ENCODE data around the gene HPD. TPM values are rescaled to one million over a fixed set of nuclear protein-coding genes. Genes with fewer than 3 reads are reported as not detected.

HPD gene
- polyA plus RNA-seq, 1 of the 3 experiments (the other 2 are of a cell fraction) = 1.9 TPM

DNA sequence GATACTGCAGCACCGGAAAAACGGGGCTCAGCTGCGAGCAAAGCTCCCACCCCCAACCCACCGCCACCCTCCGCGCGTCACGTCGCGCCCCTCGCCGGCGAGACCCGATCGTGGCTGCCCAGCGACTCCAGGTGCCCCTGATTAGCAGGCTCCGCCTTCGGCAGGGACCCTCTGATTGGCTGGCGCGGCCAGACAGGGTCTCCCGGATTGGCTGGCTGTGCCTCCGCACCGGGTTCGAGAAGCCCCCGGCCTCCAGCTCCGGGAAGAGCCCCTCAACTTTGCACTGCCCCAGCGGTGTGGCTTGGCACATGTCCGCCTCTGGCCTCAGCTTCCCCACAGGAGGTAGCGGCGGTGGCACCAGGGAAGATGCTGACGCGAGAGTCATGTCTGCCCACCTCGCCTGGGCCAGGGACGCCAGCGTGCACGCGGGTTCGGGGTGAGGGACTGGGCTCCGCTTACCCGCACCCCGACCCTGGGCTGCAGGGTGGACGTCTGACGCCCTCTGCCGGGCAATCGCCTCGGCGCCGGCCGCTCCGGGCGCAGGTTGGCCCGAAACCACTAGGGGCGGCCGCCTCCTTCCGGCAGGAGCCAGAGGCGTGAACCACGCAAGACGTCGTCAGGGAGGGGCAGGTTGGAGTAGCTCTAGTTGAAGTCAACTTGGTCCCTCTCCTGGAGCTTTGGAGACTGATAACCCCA lies 64.7 kb downstream of the HPD start (continued):
- TF ChIP-seq RFX5 (IDR thresholded peaks at IDR 0.05; ENCODE audit: low read length) = peak; percentile 48; the same call in 1 of the 2 replicates
- TF ChIP-seq JUND (IDR thresholded peaks at IDR 0.05) = peak; percentile 26; the same call in 1 of the 2 replicates
- peak; percentile 5; the same call in 1 of the 2 replicates for TF ChIP-seq RCOR1 (IDR thresholded peaks at IDR 0.05; ENCODE audit: low read length)
- peak; percentile 83 for TF ChIP-seq RAD21 (IDR thresholded peaks at IDR 0.05; ENCODE audit: low read length)
- peak; percentile 38; the same call in 1 of the 2 replicates for TF ChIP-seq TAF1 (IDR thresholded peaks at IDR 0.05; ENCODE audit: borderline replicate concordance, low read depth, low read length)
- TF ChIP-seq, protein P1, sequence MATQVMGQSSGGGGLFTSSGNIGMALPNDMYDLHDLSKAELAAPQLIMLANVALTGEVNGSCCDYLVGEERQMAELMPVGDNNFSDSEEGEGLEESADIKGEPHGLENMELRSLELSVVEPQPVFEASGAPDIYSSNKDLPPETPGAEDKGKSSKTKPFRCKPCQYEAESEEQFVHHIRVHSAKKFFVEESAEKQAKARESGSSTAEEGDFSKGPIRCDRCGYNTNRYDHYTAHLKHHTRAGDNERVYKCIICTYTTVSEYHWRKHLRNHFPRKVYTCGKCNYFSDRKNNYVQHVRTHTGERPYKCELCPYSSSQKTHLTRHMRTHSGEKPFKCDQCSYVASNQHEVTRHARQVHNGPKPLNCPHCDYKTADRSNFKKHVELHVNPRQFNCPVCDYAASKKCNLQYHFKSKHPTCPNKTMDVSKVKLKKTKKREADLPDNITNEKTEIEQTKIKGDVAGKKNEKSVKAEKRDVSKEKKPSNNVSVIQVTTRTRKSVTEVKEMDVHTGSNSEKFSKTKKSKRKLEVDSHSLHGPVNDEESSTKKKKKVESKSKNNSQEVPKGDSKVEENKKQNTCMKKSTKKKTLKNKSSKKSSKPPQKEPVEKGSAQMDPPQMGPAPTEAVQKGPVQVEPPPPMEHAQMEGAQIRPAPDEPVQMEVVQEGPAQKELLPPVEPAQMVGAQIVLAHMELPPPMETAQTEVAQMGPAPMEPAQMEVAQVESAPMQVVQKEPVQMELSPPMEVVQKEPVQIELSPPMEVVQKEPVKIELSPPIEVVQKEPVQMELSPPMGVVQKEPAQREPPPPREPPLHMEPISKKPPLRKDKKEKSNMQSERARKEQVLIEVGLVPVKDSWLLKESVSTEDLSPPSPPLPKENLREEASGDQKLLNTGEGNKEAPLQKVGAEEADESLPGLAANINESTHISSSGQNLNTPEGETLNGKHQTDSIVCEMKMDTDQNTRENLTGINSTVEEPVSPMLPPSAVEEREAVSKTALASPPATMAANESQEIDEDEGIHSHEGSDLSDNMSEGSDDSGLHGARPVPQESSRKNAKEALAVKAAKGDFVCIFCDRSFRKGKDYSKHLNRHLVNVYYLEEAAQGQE (IDR thresholded peaks at IDR 0.05; ENCODE audit: low read depth, low read length) = 0 out of 2 replicates have a peak, but pooled peaks have one; percentile 38
- peak; percentile 50; the same call in 1 of the 2 replicates for TF ChIP-seq POLR2AphosphoS5 (IDR thresholded peaks at IDR 0.05; ENCODE audit: low read depth, low read length)

DNA sequence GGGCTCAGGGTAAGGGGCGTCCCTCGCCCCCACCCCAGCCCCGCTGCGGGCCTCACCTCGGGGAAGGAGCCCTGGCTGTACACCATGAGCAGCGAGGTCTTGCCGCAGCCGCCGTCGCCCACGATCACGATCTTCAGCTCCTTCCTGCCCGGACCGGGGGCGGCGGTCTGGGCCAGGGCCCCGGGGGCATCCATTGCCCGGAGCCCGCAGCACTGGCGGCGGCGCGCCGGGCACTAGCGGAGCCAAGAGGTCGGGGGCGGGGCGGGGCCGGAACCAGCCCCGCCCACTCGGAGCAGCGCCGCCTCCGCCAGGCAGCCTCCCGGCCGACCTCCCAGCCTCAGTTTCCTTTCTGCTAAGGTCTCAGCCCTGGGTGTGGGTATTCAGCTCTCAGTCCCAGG lies 65.2 kb downstream of the HPD start, which contains the start of gene RHOF:
TSS of gene RHOF (minus strand) at position 249 of the 398 bp plus-strand sequence. CDS start at position 194, 55 bp downstream.
- Histone ChIP-seq H3K4me2 (peak within 1 kb of the TSS; percentile 94), H2AFZ (ENCODE audit: low read depth) (peak within 1 kb of the TSS; percentile 73), H3K4me1 (ENCODE audit: control insufficient read depth in 1 of 2, insufficient read depth in 2 of 2, low read depth in 1 of 2, low read length in 1 of 2) (peaks cover 32 to 57% of the 10 kb centered on the region in 2 experiments), H3K9ac (peak within 1 kb of the TSS; percentile 48; the same call in 1 of the 2 replicates), H3K36me3 (replicated peaks in 1 of 2; ENCODE audit: control insufficient read depth in 1 of 2, insufficient read depth in 2 of 2, low read length in 1 of 2) (peaks cover 4 to 7% of the 10 kb centered on the region in 2 experiments), H3K27me3 (ENCODE audit: insufficient read depth) (no peaks in the 10 kb centered on the region), H3K27ac (ENCODE audit: low read depth in 2 of 2, low read length in 1 of 2) (peak within 1 kb of the TSS; percentile 82 to 99), H3F3A (replicated peaks; ENCODE audit: insufficient read depth) (peaks cover 33% of the 10 kb centered on the region), H3K9me3 (no peaks in the 10 kb centered on the region), H3K4me3 (ENCODE audit: low read depth in 2 of 2, low read length in 1 of 2) (peak within 1 kb of the TSS; percentile 54 to 61), H4K20me1 (ENCODE audit: insufficient read depth) (no peaks in the 10 kb centered on the region), H3K9me2 (no peaks in the 10 kb centered on the region), H3K79me2 (ENCODE audit: insufficient read depth) (peaks cover 33% of the 10 kb centered on the region)
- TF ChIP-seq, protein P1 (IDR thresholded peaks at IDR 0.05; ENCODE audit: low read depth, low read length) = no peak
- TF ChIP-seq CHD2 (IDR thresholded peaks at IDR 0.05; ENCODE audit: low read length, partially characterized antibody) (no peak), EP300 (IDR thresholded peaks at IDR 0.05; ENCODE audit: borderline replicate concordance in 1 of 2, low read depth in 1 of 2, low read length in 1 of 2) (no peak), TEAD4 (IDR thresholded peaks at IDR 0.05; ENCODE audit: borderline replicate concordance, insufficient read depth) (no peak), POLR2AphosphoS5 (IDR thresholded peaks at IDR 0.05; ENCODE audit: low read depth, low read length) (no peak), TAF1 (IDR thresholded peaks at IDR 0.05; ENCODE audit: borderline replicate concordance, low read depth, low read length) (no peak), TCF12 (IDR thresholded peaks at IDR 0.05) (no peak), MXI1 (IDR thresholded peaks at IDR 0.05; ENCODE audit: low read depth, low read length) (no peak), NRF1 (IDR thresholded peaks at IDR 0.05; ENCODE audit: low read depth, low read length) (no peak), FOSL2 (IDR thresholded peaks at IDR 0.05; ENCODE audit: borderline replicate concordance, low read depth) (no peak), GABPA (IDR thresholded peaks at IDR 0.05; ENCODE audit: low read depth) (no peak), SIN3A (IDR thresholded peaks at IDR 0.05; ENCODE audit: borderline replicate concordance, low read depth, low read length) (no peak; the same call in 1 of the 2 replicates), EZH2phosphoT487 (IDR thresholded peaks at IDR 0.05; ENCODE audit: borderline replicate concordance, low read depth) (no peak)
- TF ChIP-seq, protein P2, sequence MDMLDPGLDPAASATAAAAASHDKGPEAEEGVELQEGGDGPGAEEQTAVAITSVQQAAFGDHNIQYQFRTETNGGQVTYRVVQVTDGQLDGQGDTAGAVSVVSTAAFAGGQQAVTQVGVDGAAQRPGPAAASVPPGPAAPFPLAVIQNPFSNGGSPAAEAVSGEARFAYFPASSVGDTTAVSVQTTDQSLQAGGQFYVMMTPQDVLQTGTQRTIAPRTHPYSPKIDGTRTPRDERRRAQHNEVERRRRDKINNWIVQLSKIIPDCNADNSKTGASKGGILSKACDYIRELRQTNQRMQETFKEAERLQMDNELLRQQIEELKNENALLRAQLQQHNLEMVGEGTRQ (IDR thresholded peaks at IDR 0.05; ENCODE audit: borderline replicate concordance, low read depth, low read length) = no peak
- WGBS (ENCODE audit: low lambda C conversion rate) = no CpG with 5 or more reads among the region's 36 CpGs
- ChIA-PET CTCF (interaction anchor here (0.6 to 16.0 kb wide), 51 partner anchors 16 to 754 kb away, joined by 3 to 675 read pairs (median 6); partner anchors contain the start of genes OASL, PSMD9, SETD1B and TMEM120B), POLR2A (interaction anchor here (1.6 to 7.0 kb wide), 7 partner anchors 10 to 95 kb away, joined by 5 to 79 read pairs (median 10); partner anchors contain the start of genes PSMD9, SETD1B and TMEM120B)
- peak; percentile 83 for DNase-seq
